Left ventricle myocardium inferior (tissue), 1 donor: ENCODE data around the gene UBE2L3. TPM values are rescaled to one million over a fixed set of nuclear protein-coding genes. Genes with fewer than 3 reads are reported as not detected.
"Not testable (repeated sequence)": the region's sequence is repeated elsewhere in the genome, so short reads cannot be mapped to it uniquely, and the experiment has no call there.

Experiments
- DNase-seq: peaks from one replicate; pipeline ENCODE4 v3.0.0-alpha.2; 2020
- H3K27ac ChIP-seq: fragments of 200-600 bp; replicated peaks from 2 replicates; pipeline ENCODE4 v1.8.0; 2021
- H3K27me3 ChIP-seq: fragments of 200-600 bp; 2 replicates; pipeline ENCODE4 v1.8.0; 2021; ENCODE audit warnings: low read depth
- H3K36me3 ChIP-seq: fragments of 200-600 bp; 2 replicates; pipeline ENCODE4 v1.8.0; 2021
- H3K4me1 ChIP-seq: fragments of 200-600 bp; 2 replicates; pipeline ENCODE4 v1.8.0; 2021
- H3K4me3 ChIP-seq: fragments of 200-600 bp; 2 replicates; pipeline ENCODE4 v1.8.0; 2021; ENCODE audit warnings: mild to moderate bottlenecking, moderate library complexity
- H3K9me3 ChIP-seq: fragments of 200-600 bp; replicated peaks from 2 replicates; pipeline ENCODE4 v1.8.0; 2021
- CTCF ChIP-seq: fragments of 200-600 bp; IDR thresholded peaks from 2 replicates; pipeline ENCODE4 v1.8.0; 2021; ENCODE audit warnings: antibody characterized with exemption, mild to moderate bottlenecking, borderline replicate concordance
- intact Hi-C: fragments of 100-400 bp; cut with micrococcal nuclease; formaldehyde crosslinking; loops from one replicate; pipeline ENCODE4 v1.11.0; 2022
- total RNA-seq: library from RNA; stranded (reverse); fragmentation: NEBNext Ultra II Directional; extraction: Animal tissue kit (Norgen Biotek cat#: 25700); gene quantifications from one replicate; pipeline ENCODE4 v1.2.1, GENCODE V29; 2021
- donor health status: DM: no; HTN: yes; CAD: no; lungs with severe emphysema.

UBE2L3 gene
- total RNA-seq, 1 donor from 2014 or later: 54.5 TPM

DNA sequence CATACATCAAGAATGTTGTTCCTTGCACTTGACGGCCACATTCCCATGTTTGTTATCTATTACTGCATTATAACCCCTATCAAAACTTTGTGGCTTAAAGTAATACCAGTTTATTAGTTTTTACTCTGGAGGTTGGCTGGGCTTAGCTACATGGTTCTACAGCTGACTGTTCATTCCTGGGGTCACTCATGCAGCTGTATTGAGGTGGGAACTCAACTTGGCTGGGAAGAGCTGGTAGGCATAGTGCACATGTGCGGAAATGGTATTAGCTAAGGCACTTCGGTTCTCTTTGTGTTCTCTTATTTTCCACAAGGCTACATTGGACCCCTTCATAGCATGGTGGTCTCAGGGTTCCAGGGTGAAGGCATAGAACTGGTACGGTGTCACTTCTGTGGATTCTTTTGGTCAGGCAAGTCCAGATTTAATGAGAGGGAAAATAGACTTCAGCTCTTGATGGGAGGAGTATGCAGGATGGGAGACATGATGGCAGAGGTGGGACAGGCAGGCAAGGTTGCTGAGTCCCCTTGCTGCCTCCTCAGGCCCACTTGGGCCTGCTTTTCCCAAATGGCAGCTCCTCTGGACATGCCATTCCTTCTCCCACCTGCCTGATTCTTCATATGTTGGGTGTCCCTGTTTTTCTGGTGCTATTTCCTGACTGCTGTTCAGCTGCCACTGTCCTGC is 46.2 kb downstream of the UBE2L3 start:
- H3K4me1 ChIP-seq: peaks cover 7% of the 10 kb centered on the region
- DNase-seq: no peak
- no peak overlapping the region for H3K4me3 ChIP-seq
- H3K9me3 ChIP-seq: no peaks in the 10 kb centered on the region
- TF ChIP-seq CTCF: no peak
- H3K27me3 ChIP-seq: no peaks in the 10 kb centered on the region
- peaks cover 47% of the 10 kb centered on the region for H3K36me3 ChIP-seq
- intact Hi-C loops: no loop called here
- H3K27ac ChIP-seq: no peak overlapping the region

DNA sequence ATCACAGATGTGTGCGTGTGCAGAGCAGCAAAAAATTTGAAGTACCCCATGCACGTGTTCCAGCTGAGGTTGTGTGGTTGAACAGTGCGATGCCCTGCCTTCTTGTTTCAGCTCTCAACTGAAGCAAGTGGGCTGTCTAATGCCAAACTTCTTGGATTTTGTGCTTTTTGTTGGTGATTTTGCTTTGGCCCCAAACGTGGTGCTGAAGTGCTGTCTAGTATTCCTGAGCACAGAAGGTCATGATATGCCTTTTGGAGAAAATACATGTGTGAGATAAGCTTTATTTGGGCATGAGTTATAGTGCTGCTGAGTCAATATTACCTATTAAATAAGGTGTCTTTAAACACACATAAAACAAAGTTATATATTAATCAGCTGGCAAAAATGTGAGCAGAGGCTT is 48.2 kb downstream of the UBE2L3 start:
- Histone ChIP-seq H3K4me1 (peaks cover 21% of the 10 kb centered on the region), H3K27ac (no peak overlapping the region), H3K9me3 (no peaks in the 10 kb centered on the region), H3K4me3 (no peak overlapping the region), H3K27me3 (no peaks in the 10 kb centered on the region), H3K36me3 (peaks cover 44% of the 10 kb centered on the region)
- no peak for TF ChIP-seq CTCF
- no peak for DNase-seq
- intact Hi-C loops: no loop called here

- intact Hi-C loops, H3K4me3 ChIP-seq, DNase-seq, H3K27me3 ChIP-seq, H3K27ac ChIP-seq, H3K9me3 ChIP-seq: not testable (repeated sequence)
- Histone ChIP-seq H3K4me1 (peaks cover 33% of the 10 kb centered on the region), H3K36me3 (peaks cover 28% of the 10 kb centered on the region)
These were observed 49.8 kb downstream of the UBE2L3 start for GRCh38 chr22:21617337-21617736.

- no peak for TF ChIP-seq CTCF
- Histone ChIP-seq H3K27ac (no peak overlapping the region), H3K4me1 (peaks cover 65% of the 10 kb centered on the region), H3K27me3 (no peaks in the 10 kb centered on the region), H3K9me3 (no peaks in the 10 kb centered on the region), H3K4me3 (no peak overlapping the region), H3K36me3 (no peaks in the 10 kb centered on the region)
- intact Hi-C loops: loop anchor here (10.0 kb wide), 1 partner anchor 46 kb away; no protein-coding TSS in a partner anchor
- no peak for DNase-seq
These were observed 53.5 kb downstream of the UBE2L3 start for GRCh38 chr22:21621025-21621424.

DNA sequence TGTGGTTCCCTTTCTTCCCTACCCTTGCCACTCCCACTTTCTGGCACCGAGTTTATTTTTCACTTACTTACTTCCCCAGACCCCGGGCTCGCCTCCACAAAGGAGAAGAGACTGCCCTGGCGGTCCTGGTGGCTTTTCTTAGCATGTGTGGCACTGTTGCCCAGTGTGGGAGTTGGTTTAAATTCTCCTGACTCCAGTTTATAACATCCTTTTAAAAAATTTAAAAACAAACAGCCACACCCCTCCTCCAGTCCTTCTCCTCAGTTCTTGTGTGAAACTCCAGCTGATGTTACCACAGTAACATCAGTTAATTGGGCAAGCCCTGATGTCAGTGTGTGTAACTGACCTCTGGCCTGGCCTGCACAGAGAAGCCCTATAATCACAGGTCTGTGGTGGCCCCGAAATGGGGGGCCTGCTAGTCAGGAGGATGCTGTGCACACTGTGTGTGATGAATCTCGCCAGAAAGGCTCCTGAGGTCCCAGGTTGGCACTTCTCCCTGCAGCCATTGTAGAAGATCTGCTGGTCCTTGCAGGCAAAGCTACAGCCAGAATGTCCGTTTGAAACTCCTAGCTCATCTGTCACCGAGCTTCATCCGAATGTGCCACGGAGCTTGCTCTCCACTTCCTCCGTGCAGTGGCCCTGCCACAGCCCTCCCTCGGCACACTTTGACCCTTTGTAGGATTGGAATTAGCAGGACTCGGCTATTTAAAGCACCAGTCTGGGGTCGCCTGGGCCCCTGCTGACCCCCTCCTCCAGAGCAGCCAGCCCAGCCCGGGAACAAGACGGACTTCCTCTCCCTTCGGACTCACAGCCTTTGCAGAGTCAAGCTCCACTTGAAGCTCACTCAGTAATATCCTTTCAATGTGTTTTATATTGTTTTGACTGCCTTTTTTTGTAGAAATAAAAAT is 54.8 kb downstream of the UBE2L3 start:
- H3K4me1 ChIP-seq: peaks cover 69% of the 10 kb centered on the region
- H3K4me3 ChIP-seq: no peak overlapping the region
- no peak for DNase-seq
- no peaks in the 10 kb centered on the region for H3K9me3 ChIP-seq
- intact Hi-C loops: loop anchor here (10.0 kb wide), 1 partner anchor 47 kb away; no protein-coding TSS in a partner anchor
- no peak overlapping the region for H3K27ac ChIP-seq
- no peaks in the 10 kb centered on the region for H3K36me3 ChIP-seq
- TF ChIP-seq CTCF: no peak
- no peaks in the 10 kb centered on the region for H3K27me3 ChIP-seq
